WTC11 (cell line): ENCODE data around the gene ATP10D. TPM values are rescaled to one million over a fixed set of nuclear protein-coding genes. Genes with fewer than 3 reads are reported as not detected.

Experiments used
- ATAC-seq: fragments of 200-7000 bp; cut with Tn5 transposase; 2 replicates; pipeline ENCODE4 v1.10.0; 2021; ENCODE audit warnings: mild to moderate bottlenecking, moderate library complexity
- CTCF ChIA-PET: fragments of 300-600 bp; sonication (Branson Sonifier 250); formaldehyde crosslinking; loops from one replicate; lab custom pipeline; 2021; ENCODE audit warnings: antibody characterized with exemption; lab: Charles Lee
- POLR2A ChIA-PET: fragments of 350-600 bp; sonication (Branson Sonifier 250); formaldehyde crosslinking; loops from one replicate; lab custom pipeline; 2021; ENCODE audit warnings: antibody characterized with exemption; lab: Charles Lee
- DNase-seq: peaks from one replicate; pipeline ENCODE4 v3.0.0; 2021; ENCODE audit warnings: low spot score
- H3K27ac Mint-ChIP-seq: 2 replicates; pipeline ENCODE4 v1.8.0; 2021; ENCODE audit warnings: mixed read lengths
- H3K27me3 Mint-ChIP-seq: 2 replicates; pipeline ENCODE4 v1.8.0; 2021; ENCODE audit warnings: low read depth, mild to moderate bottlenecking, moderate library complexity, mixed read lengths
- H3K36me3 Mint-ChIP-seq: 2 replicates; pipeline ENCODE4 v1.8.0; 2021; ENCODE audit warnings: mixed read lengths
- H3K4me1 Mint-ChIP-seq: 2 replicates; pipeline ENCODE4 v1.8.0; 2022; ENCODE audit warnings: mixed read lengths
- H3K4me3 Mint-ChIP-seq: 2 replicates; pipeline ENCODE4 v1.8.0; 2021; ENCODE audit warnings: mild to moderate bottlenecking, moderate library complexity, mixed read lengths
- H3K9me3 Mint-ChIP-seq: 2 replicates; pipeline ENCODE4 v1.8.0; 2021; ENCODE audit warnings: mixed read lengths
- AFF4 ChIP-seq: sonication (generic); formaldehyde crosslinking; IDR thresholded peaks from 2 replicates; pipeline ENCODE4 v1.8.1; 2023; ENCODE audit warnings: mild to moderate bottlenecking, missing genetic modification reagents, borderline replicate concordance
- ATF1 ChIP-seq: sonication (generic); formaldehyde crosslinking; IDR thresholded peaks from 2 replicates; pipeline ENCODE4 v1.8.1; 2023; ENCODE audit warnings: mild to moderate bottlenecking, moderate library complexity, missing genetic modification reagents
- CREM ChIP-seq: sonication (generic); formaldehyde crosslinking; IDR thresholded peaks from 2 replicates; pipeline ENCODE4 v1.8.1; 2022; ENCODE audit warnings: mild to moderate bottlenecking, missing genetic modification reagents, moderate library complexity
- ESRRA ChIP-seq: sonication (generic); formaldehyde crosslinking; IDR thresholded peaks from 2 replicates; pipeline ENCODE4 v1.8.1; 2022; ENCODE audit warnings: mild to moderate bottlenecking, missing genetic modification reagents, borderline replicate concordance
- FOXK1 ChIP-seq: sonication (generic); formaldehyde crosslinking; IDR thresholded peaks from 2 replicates; pipeline ENCODE4 v1.8.0; 2022; ENCODE audit warnings: mild to moderate bottlenecking, moderate library complexity, missing genetic modification reagents
- GABPB1 ChIP-seq: sonication (generic); formaldehyde crosslinking; IDR thresholded peaks from 2 replicates; pipeline ENCODE4 v1.8.1; 2023; ENCODE audit warnings: mild to moderate bottlenecking, missing genetic modification reagents
- IRF1 ChIP-seq: sonication (generic); formaldehyde crosslinking; IDR thresholded peaks from 2 replicates; pipeline ENCODE4 v1.8.0; 2023; ENCODE audit warnings: missing genetic modification reagents
- IRF2 ChIP-seq: sonication (generic); formaldehyde crosslinking; IDR thresholded peaks from 2 replicates; pipeline ENCODE4 v1.8.0; 2022; ENCODE audit warnings: low read depth, missing genetic modification reagents, borderline replicate concordance
- JUN ChIP-seq: sonication (generic); formaldehyde crosslinking; IDR thresholded peaks from 2 replicates; pipeline ENCODE4 v1.8.0; 2023; ENCODE audit warnings: mild to moderate bottlenecking, missing genetic modification reagents
- NR3C1 ChIP-seq: sonication (generic); formaldehyde crosslinking; conservative IDR thresholded peaks from 2 replicates; pipeline ENCODE4 v1.8.1; 2023; ENCODE audit warnings: low read depth, mild to moderate bottlenecking, missing genetic modification reagents
- RELA ChIP-seq: sonication (generic); formaldehyde crosslinking; IDR thresholded peaks from 2 replicates; pipeline ENCODE4 v1.8.1; 2022; ENCODE audit warnings: missing genetic modification reagents, mild to moderate bottlenecking, borderline replicate concordance
- SP1 ChIP-seq: sonication (generic); formaldehyde crosslinking; conservative IDR thresholded peaks from 2 replicates; pipeline ENCODE4 v1.8.1; 2022; ENCODE audit warnings: missing genetic modification reagents
- STAT6 ChIP-seq: sonication (generic); formaldehyde crosslinking; conservative IDR thresholded peaks from 2 replicates; pipeline ENCODE4 v1.8.1; 2023; ENCODE audit warnings: mild to moderate bottlenecking, low read depth, missing genetic modification reagents, moderate library complexity
- TEAD4 ChIP-seq: sonication (generic); formaldehyde crosslinking; IDR thresholded peaks from 2 replicates; pipeline ENCODE4 v1.8.0; 2022; ENCODE audit warnings: mild to moderate bottlenecking, missing genetic modification reagents
- TP53 ChIP-seq: sonication (generic); formaldehyde crosslinking; IDR thresholded peaks from 2 replicates; pipeline ENCODE4 v1.8.1; 2023; ENCODE audit warnings: mild to moderate bottlenecking, missing genetic modification reagents
- ZNF138 ChIP-seq: sonication (generic); formaldehyde crosslinking; conservative IDR thresholded peaks from 2 replicates; pipeline ENCODE4 v1.8.1; 2022; ENCODE audit warnings: mild to moderate bottlenecking, moderate library complexity, missing genetic modification reagents
- ZNF263 ChIP-seq: sonication (generic); formaldehyde crosslinking; IDR thresholded peaks from 2 replicates; pipeline ENCODE4 v1.8.1; 2022; ENCODE audit warnings: low read depth, mild to moderate bottlenecking, moderate library complexity, missing genetic modification reagents
- ZNF532 ChIP-seq: fragments of 250-450 bp; sonication (Bioruptor Pico); IDR thresholded peaks from 2 replicates; pipeline ENCODE4 v1.9.0; 2021; ENCODE audit warnings: mild to moderate bottlenecking, borderline replicate concordance
- ZNF671 ChIP-seq: fragments of 250-450 bp; sonication (Bioruptor Pico); IDR thresholded peaks from 2 replicates; pipeline ENCODE4 v1.8.0; 2021; ENCODE audit warnings: mild to moderate bottlenecking
- total RNA-seq: library from RNA; stranded (reverse); gene quantifications from 3 replicates; pipeline ENCODE4 v1.2.3, GENCODE V29; 2021

ATP10D gene
- total RNA-seq, 1 experiment from 2014 or later: 3.1 TPM

- TF ChIP-seq AFF4 (CRISPR knock-in tag) (no peak), ATF1 (CRISPR knock-in tag) (no peak), JUN (CRISPR knock-in tag) (no peak), STAT6 (no peak), ZNF532 (CRISPR knock-in tag) (no peak), ZNF263 (no peak), ESRRA (no peak), FOXK1 (no peak)
- TF ChIP-seq, all 79 proteins: peak for 0
Measured at GRCh38 chr4:47619691-47620090, 134.6 kb downstream of the ATP10D start (continued).

- TF ChIP-seq NR3C1 (CRISPR knock-in tag) (no peak), ZNF671 (CRISPR knock-in tag) (no peak), ZNF138 (CRISPR knock-in tag) (no peak), CREM (CRISPR knock-in tag) (no peak), IRF2 (CRISPR knock-in tag) (no peak), RELA (no peak), TEAD4 (CRISPR knock-in tag) (no peak), IRF1 (CRISPR knock-in tag) (no peak), SP1 (CRISPR knock-in tag) (no peak), GABPB1 (CRISPR knock-in tag) (no peak), TP53 (CRISPR knock-in tag) (no peak)
- ChIA-PET POLR2A (interaction anchor here (0.7 kb wide), 1 partner anchor 12 kb away, joined by 3 read pairs; no protein-coding TSS in a partner anchor), CTCF (no interaction called here)
- Mint-ChIP-seq H3K27ac (no peak overlapping the region), H3K9me3 (peaks cover 4% of the 10 kb centered on the region; the same call in 1 of the 2 replicates), H3K27me3 (no peaks in the 10 kb centered on the region), H3K4me1 (no peaks in the 10 kb centered on the region), H3K4me3 (no peak overlapping the region), H3K36me3 (no peaks in the 10 kb centered on the region)
- ATAC-seq: no peak
- no peak for DNase-seq
Measured at GRCh38 chr4:47621181-47621580, 136.1 kb downstream of the ATP10D start.
